ENCODE data around the gene DLGAP4. TPM values are rescaled to one million over a fixed set of nuclear protein-coding genes. Genes with fewer than 3 reads are reported as not detected.

The DLGAP4 gene
- total RNA-seq, 1 donor from 2014 or later: 77.3 TPM

GRCh38 chr20:36481380-36482043, 175.4 kb downstream of the DLGAP4 start:
- no peak for TF ChIP-seq POLR2A (IDR thresholded peaks at IDR 0.05)
- TF ChIP-seq POLR2AphosphoS5 (IDR thresholded peaks at IDR 0.05; ENCODE audit: insufficient read depth in 1 of 2, low read depth in 1 of 2): no peak
- TF ChIP-seq CTCF (IDR thresholded peaks at IDR 0.05): no peak
- H3K4me1 ChIP-seq: peaks cover 83% of the 10 kb centered on the region
- no peaks in the 10 kb centered on the region for H3K36me3 ChIP-seq
- H3K27ac ChIP-seq: no peak overlapping the region
- no peak overlapping the region for H3K4me3 ChIP-seq
- no peaks in the 10 kb centered on the region for H3K9me3 ChIP-seq
- no peak for DNase-seq (ENCODE audit: extremely low spot score in 2 of 2)
- intact Hi-C loops (cut with DNase I): no loop called here
- H3K27me3 ChIP-seq: no peaks in the 10 kb centered on the region

- H3K27ac ChIP-seq: no peak overlapping the region
- peaks cover 88% of the 10 kb centered on the region for H3K4me1 ChIP-seq
- H3K36me3 ChIP-seq: no peaks in the 10 kb centered on the region
- H3K4me3 ChIP-seq: no peak overlapping the region
- intact Hi-C loops (cut with DNase I): no loop called here
- TF ChIP-seq CTCF (IDR thresholded peaks at IDR 0.05) (no peak), POLR2AphosphoS5 (IDR thresholded peaks at IDR 0.05; ENCODE audit: insufficient read depth in 1 of 2, low read depth in 1 of 2) (no peak), POLR2A (IDR thresholded peaks at IDR 0.05) (no peak)
- no peaks in the 10 kb centered on the region for H3K27me3 ChIP-seq
- no peak for DNase-seq (ENCODE audit: extremely low spot score in 2 of 2)
- H3K9me3 ChIP-seq: no peaks in the 10 kb centered on the region
These were observed 175.9 kb downstream of the DLGAP4 start for GRCh38 chr20:36482044-36482473.

- TF ChIP-seq POLR2AphosphoS5 (IDR thresholded peaks at IDR 0.05; ENCODE audit: insufficient read depth in 1 of 2, low read depth in 1 of 2) (no peak), POLR2A (IDR thresholded peaks at IDR 0.05) (no peak), CTCF (IDR thresholded peaks at IDR 0.05) (no peak)
- no peaks in the 10 kb centered on the region for H3K36me3 ChIP-seq
- H3K9me3 ChIP-seq: no peaks in the 10 kb centered on the region
- no peak for DNase-seq (ENCODE audit: extremely low spot score in 2 of 2)
- no peak overlapping the region for H3K4me3 ChIP-seq
- no peaks in the 10 kb centered on the region for H3K27me3 ChIP-seq
- intact Hi-C loops (cut with DNase I): no loop called here
- no peak overlapping the region for H3K27ac ChIP-seq
- peaks cover 86% of the 10 kb centered on the region for H3K4me1 ChIP-seq
These were observed 177.2 kb downstream of the DLGAP4 start for GRCh38 chr20:36483209-36483918.

GRCh38 chr20:36483919-36484808, 178.0 kb downstream of the DLGAP4 start:
- no peak for DNase-seq (ENCODE audit: extremely low spot score in 2 of 2)
- no peaks in the 10 kb centered on the region for H3K9me3 ChIP-seq
- no peak overlapping the region for H3K4me3 ChIP-seq
- H3K27me3 ChIP-seq: no peaks in the 10 kb centered on the region
- peaks cover 80% of the 10 kb centered on the region for H3K4me1 ChIP-seq
- intact Hi-C loops (cut with DNase I): no loop called here
- no peaks in the 10 kb centered on the region for H3K36me3 ChIP-seq
- no peak for TF ChIP-seq POLR2A (IDR thresholded peaks at IDR 0.05)
- no peak for TF ChIP-seq POLR2AphosphoS5 (IDR thresholded peaks at IDR 0.05; ENCODE audit: insufficient read depth in 1 of 2, low read depth in 1 of 2)
- TF ChIP-seq CTCF (IDR thresholded peaks at IDR 0.05): no peak
- H3K27ac ChIP-seq: no peak overlapping the region
